SU-DHL-6 (cell line): ENCODE measurements around the gene OSR1.

Experiments used
- EZH2phosphoT487 ChIP-seq: fragments of 200-600 bp; sonication (generic), shearing (Covaris generic); conservative IDR thresholded peaks from 2 replicates; pipeline ENCODE4 v1.6.1; 2018; ENCODE audit warnings: mild to moderate bottlenecking, antibody characterized with exemption, low read length, moderate library complexity, mixed read lengths
- TF ChIP-seq, protein P1 (sequence below): fragments of 200-600 bp; sonication (generic); IDR thresholded peaks from one replicate; pipeline ENCODE4 v1.5.1; 2017; ENCODE audit warnings: antibody characterized with exemption, mild to moderate bottlenecking, low read length, moderate library complexity; ENCODE audit not compliant: insufficient read depth, poor library complexity, severe bottlenecking

GRCh38 chr2:19346983-19347618, 11.3 kb downstream of the OSR1 start:
- TF ChIP-seq, protein P1, sequence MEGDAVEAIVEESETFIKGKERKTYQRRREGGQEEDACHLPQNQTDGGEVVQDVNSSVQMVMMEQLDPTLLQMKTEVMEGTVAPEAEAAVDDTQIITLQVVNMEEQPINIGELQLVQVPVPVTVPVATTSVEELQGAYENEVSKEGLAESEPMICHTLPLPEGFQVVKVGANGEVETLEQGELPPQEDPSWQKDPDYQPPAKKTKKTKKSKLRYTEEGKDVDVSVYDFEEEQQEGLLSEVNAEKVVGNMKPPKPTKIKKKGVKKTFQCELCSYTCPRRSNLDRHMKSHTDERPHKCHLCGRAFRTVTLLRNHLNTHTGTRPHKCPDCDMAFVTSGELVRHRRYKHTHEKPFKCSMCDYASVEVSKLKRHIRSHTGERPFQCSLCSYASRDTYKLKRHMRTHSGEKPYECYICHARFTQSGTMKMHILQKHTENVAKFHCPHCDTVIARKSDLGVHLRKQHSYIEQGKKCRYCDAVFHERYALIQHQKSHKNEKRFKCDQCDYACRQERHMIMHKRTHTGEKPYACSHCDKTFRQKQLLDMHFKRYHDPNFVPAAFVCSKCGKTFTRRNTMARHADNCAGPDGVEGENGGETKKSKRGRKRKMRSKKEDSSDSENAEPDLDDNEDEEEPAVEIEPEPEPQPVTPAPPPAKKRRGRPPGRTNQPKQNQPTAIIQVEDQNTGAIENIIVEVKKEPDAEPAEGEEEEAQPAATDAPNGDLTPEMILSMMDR, result no peak
- no peak for TF ChIP-seq EZH2phosphoT487
